ENCODE measurements around the gene GRM7.

Gene GRM7

GRCh38 chr3:7545334-7545733 lies 684.4 kb downstream of the GRM7 start:
- intact Hi-C loops (cut with DNase I) = no loop called here

GRCh38 chr3:7546253-7546652 lies 685.3 kb downstream of the GRM7 start:
- intact Hi-C loops (cut with DNase I) = no loop called here

More at GRCh38 chr3:7545334-7545733, 684.4 kb downstream of the GRM7 start:
- DNase-seq = no peak

DNA sequence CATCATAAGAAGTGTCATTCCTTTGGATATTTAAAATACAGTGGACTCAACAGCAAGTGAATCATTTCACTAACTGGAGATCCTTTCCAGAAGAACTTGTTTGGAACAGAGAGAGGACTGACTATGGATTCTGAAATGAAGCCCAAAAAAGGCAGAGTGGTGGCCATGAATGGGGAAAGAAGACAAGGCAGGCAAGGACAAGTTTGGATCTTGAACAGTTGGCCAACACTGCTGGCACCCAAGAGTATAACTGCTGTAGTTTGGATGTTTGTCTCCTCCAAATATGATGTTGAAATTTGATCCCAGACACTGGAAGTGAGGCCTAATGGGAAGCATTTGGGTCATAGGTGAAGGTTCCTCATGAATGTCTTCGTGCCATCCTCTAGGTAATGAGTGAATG lies 686.9 kb downstream of the GRM7 start:
- DNase-seq = no peak
- intact Hi-C loops (cut with DNase I) = no loop called here

More at GRCh38 chr3:7546253-7546652, 685.3 kb downstream of the GRM7 start:
- DNase-seq = no peak

GRCh38 chr3:7562892-7563291 lies 702.0 kb downstream of the GRM7 start:
- DNase-seq = no peak
- intact Hi-C loops (cut with DNase I) = no loop called here

- no peak for DNase-seq
- intact Hi-C loops (cut with DNase I) = no loop called here
Measured at GRCh38 chr3:7565574-7565973, 704.7 kb downstream of the GRM7 start.

GRCh38 chr3:7567160-7567559 lies 706.2 kb downstream of the GRM7 start:
- intact Hi-C loops (cut with DNase I) = no loop called here
- DNase-seq = no peak

DNA sequence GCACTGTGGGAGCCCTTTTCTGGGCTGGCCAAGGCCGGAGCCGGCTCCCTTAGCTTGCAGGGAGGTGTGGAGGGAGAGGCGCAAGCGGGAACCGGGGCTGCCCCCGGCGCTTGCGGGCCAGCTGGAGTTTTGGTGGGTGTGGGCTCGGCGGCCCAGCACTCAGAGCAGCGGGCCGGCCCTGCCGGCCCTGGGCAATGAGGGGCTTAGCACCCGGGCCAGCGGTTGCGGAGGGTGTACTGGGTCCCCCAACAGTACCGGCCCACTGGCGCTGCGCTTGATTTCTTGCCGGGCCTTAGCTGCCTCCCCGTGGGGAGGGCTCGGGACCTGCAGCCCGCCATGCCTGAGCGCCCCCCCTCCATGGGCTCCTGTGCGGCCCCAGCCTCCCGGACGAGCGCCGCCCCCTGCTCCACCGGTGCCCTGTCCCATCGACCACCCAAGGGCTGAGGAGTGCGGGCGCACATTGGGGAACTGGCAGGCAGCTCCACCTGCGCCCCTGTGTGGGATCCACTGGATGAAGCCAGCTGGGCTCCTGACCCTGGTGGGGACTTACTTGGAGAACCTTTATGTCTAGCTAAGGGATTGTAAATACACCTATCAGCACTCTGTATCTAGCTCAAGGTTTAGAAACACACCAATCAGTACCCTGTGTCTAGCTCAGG lies 707.7 kb downstream of the GRM7 start:
- intact Hi-C loops (cut with DNase I) = no loop called here

GRCh38 chr3:7573330-7573729 lies 712.4 kb downstream of the GRM7 start:
- no peak for DNase-seq
- intact Hi-C loops (cut with DNase I) = no loop called here

More for the DNA sequence above, 707.7 kb downstream of the GRM7 start:
- peak in 2 of 10 donors; percentile 51 to 77 for DNase-seq

DNA sequence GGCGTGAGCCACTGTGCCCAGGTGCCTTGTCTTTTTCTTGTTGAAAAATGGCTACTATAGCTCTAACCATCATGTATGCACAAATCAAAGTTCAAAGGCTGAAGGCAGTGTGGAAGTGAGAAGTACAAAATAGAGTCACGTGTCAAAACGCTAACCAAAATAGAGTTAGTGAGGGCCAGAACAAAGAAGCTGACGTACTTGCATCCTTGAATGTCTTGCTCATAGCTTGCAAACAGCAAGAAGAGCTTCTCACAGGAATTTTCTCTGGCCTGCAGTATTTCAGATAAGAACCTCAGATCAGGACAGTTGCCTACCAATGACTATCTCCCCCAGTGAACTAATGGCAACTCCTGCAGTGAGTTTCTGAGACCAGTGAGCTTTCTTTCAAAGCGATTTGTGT lies 713.5 kb downstream of the GRM7 start:
- intact Hi-C loops (cut with DNase I) = no loop called here
- DNase-seq = no peak

DNA sequence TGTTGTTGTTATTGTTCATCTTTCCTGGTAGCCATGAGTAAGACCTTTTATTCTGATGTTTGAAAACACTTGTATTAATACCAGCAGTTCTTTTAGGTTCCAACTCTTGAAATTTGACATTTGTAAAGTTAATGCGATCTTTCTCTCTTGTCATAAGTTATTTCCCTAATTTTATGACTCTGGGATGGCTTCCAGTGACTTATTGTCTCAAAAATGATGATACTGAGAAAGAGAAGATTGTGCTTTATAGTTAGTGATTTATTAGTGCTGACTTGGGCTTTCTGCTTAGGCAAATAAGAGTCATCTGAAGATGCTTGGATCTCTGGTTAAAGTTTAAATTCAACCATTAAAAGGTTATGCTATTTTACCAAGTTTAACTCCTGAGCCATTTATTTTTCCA lies 715.2 kb downstream of the GRM7 start:
- intact Hi-C loops (cut with DNase I) = no loop called here
- DNase-seq = no peak

DNA sequence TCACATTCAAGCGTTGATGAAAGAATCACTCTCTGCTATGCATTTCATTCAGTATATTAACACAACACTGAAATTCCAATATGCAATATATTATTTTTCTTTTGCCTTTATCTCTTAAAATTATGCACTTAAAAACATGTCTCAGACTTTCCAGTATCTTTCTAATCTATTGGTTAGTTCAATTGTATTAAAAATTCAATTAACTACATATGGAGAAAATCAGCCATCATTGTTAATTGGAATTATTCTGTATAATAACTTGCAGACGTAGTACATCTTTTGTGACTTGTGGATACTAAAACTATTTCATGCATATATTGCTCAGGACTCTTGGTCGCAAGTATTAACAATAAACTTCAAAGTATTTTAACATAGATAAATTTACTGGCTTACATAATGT lies 715.6 kb downstream of the GRM7 start:
- intact Hi-C loops (cut with DNase I) = no loop called here

DNA sequence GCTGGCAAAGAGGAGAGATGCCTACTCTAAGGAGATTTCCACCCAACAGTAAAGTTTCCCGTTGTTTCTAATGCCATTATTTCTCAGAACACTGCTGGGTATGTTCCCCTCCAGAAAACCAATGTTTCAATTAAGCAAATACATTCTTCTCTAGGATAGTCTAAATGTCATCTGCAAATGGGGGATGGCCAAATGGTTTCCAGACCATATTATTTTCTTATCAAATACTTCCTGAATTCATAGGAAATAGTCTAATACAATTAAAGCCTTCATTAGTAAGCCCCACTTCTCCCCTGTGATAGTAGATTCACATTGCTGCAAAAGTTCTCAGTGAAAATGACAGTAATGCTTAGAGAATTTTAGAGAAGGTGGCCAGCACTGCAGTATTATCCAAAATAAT lies 716.6 kb downstream of the GRM7 start:
- intact Hi-C loops (cut with DNase I) = no loop called here
- DNase-seq = no peak

More for the DNA sequence above, 715.6 kb downstream of the GRM7 start:
- no peak for DNase-seq

DNA sequence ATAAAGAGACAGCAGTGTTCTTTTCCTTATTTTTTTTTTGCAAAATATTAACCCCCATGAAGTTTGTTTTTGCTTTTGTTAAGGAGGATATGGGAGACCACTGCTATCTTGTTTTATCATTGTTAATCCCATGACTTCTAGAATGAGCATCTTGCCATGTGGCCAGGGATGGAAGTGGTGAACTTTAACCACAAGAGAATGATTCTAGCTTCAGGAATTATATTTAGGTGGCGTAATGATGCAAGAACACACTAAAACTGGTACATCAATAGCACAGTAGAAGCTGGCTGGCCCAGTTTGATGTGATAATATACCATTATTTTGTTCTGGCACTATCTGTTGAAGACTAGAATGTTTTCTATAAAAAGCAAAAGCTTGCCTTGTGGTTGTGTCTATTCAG lies 720.9 kb downstream of the GRM7 start:
- DNase-seq = no peak
- intact Hi-C loops (cut with DNase I) = no loop called here

- intact Hi-C loops (cut with DNase I) = no loop called here
Measured at GRCh38 chr3:7585052-7585451, 724.1 kb downstream of the GRM7 start.

DNA sequence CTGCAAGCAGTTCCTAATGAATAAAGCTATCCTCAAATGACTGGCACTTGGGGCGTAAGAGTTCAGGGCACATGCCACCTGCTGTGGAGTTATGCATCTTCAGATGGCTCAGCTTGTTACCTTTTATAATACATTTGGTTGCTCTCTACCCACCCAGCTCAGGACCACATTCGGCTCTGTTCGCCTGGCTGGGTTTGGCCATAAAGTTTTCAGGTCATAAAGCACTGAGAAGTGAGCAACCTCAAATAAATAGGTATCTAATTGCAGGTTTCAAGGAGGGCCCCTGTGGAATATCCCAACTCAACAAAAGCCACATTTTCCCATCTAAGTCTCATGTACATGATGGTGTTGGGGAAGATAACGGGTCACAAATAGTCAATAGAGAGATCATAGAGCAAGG lies 727.3 kb downstream of the GRM7 start:
- intact Hi-C loops (cut with DNase I) = no loop called here
- no peak for DNase-seq

More at GRCh38 chr3:7585052-7585451, 724.1 kb downstream of the GRM7 start:
- no peak for DNase-seq

GRCh38 chr3:7589526-7589925 lies 728.6 kb downstream of the GRM7 start:
- intact Hi-C loops (cut with DNase I) = no loop called here
- no peak for DNase-seq

DNA sequence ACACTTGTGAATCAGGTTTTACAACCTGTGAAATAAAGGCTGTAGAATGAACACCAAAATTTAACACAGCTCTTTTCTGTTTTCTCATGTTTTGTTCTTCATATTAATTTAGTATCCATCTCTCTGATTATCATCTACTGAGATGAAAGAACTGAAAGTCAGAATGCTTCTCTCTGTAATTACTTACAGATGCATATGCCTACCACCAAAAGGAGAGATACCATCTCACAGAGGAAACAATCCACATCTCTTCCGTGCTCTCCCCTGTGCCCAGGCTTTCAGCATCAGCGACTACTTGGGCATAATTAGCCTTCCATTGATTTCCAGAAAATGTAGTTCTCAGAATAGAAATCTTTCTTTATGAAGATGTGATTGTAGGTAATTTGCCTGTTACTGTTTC lies 741.4 kb downstream of the GRM7 start:
- intact Hi-C loops (cut with DNase I) = no loop called here
- no peak for DNase-seq

DNA sequence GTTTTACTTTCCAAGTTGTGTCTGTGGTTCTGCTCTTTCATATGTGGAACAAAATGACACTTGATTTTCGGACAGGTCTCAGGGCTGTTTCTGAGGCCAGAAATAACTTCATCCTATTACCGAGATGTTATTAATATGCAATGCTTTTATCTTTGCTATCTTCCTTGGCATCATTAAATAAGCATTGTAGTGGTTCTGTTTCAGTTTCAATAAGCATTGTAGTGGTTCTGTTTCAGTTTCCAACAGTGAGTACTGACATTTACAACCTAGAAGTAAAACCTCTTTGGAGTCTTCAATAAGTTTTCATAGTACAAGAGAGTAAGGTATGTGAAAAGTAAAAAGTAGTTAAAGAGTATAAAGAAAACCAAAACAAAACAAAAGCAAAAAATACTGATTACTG lies 746.2 kb downstream of the GRM7 start:
- intact Hi-C loops (cut with DNase I) = no loop called here
- DNase-seq = no peak

- intact Hi-C loops (cut with DNase I) = no loop called here
- DNase-seq = no peak
Measured at GRCh38 chr3:7607676-7608075, 746.8 kb downstream of the GRM7 start.

DNA sequence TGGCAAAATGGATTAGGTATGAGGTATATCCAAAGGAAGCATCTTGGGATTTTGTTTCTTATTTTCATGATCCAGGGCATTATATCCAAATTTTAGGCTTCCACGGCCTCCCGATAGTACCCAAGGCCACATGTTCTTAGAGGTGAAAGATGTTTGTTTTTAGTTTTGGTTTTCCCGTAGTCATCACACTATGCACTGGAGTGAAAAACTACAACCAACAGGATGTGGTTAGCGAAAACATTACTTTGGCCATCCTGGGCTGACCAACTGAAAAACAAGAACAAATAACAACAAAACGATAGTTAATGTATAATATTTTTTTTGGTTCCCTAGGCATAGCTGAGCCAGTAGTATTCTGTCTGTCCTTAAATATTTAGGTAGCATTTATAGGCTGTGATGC lies 749.7 kb downstream of the GRM7 start:
- DNase-seq = no peak
- intact Hi-C loops (cut with DNase I) = no loop called here

DNA sequence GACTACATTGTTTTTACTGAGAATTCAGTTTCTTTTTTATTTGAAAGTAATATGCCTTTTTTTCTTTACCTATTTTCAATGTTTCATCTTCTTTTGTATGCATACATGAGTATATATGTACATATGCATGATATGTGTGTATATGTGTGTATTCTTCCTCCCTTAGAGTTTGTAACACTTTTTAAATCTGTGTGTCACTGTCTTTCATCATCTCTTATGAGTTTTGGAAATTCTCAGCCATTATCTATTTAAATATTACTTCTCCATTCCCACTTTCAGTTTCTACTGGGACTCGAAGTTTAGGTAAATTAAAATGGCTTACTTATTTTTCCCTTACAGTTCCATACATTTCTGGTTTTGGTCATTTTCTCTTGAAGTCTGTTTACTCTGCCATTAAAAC lies 754.1 kb downstream of the GRM7 start:
- no peak for DNase-seq
- intact Hi-C loops (cut with DNase I) = no loop called here

- intact Hi-C loops (cut with DNase I) = no loop called here
- no peak for DNase-seq
Measured at GRCh38 chr3:7618606-7619005, 757.7 kb downstream of the GRM7 start.

- DNase-seq = no peak
- intact Hi-C loops (cut with DNase I) = no loop called here
Measured at GRCh38 chr3:7620401-7620800, 759.5 kb downstream of the GRM7 start.

Data from posterior cingulate gyrus (tissue), 11 donors.